Keratinocyte (primary cell): Measurements from ENCODE around the gene CEMP1.

ENCODE experiments used
- EZH2 ChIP-seq: IDR thresholded peaks from one replicate; pipeline ENCODE4 v1.6.1; 2012; ENCODE audit warnings: inconsistent platforms, mild to moderate bottlenecking, low read length, moderate library complexity
- TF ChIP-seq, protein P1 (sequence below), 3 experiments: IDR thresholded peaks in 1 of 3; conservative IDR thresholded peaks in 1 of 3; optimal IDR thresholded peaks in 1 of 3; 2 replicates in 2 of 3; 3 replicates in 1 of 3; pipeline versions ENCODE3 to v1.5.1; 2011; ENCODE audit warnings: low read length in 3 of 3, mild to moderate bottlenecking in 3 of 3, moderate library complexity in 2 of 3, control low read depth in 1 of 3, inconsistent platforms in 1 of 3; ENCODE audit not compliant: insufficient read depth in 2 of 3; ENCODE audit errors: extremely low read depth in 1 of 3

DNA sequence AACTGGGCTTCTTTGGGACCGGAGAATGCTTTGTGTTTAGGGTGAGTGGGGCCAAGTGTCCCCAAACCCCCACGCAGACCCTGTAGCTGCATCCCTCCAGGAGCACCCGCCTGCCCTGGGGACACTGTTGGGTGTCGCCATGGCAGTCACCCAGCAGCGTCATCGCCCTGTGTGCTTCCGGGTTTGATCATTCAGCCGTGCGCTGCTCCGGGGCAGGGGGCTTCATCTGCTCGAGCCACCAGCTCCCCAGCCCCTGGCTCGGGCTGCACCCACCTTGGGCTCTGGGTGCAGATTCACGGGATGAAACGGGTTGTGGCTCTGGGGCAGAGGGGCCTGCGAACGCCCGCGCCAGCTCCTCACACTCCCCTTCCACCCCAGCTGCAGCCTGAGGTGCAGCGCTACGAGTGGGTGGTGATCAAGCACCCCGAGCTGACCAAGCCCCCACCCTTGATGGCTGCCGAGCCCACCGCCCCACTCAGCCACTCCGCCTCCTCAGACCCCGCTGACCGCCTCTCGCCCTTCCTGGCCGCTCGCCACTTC, 31.2 kb downstream of the CEMP1 start:
- TF ChIP-seq, protein P1, sequence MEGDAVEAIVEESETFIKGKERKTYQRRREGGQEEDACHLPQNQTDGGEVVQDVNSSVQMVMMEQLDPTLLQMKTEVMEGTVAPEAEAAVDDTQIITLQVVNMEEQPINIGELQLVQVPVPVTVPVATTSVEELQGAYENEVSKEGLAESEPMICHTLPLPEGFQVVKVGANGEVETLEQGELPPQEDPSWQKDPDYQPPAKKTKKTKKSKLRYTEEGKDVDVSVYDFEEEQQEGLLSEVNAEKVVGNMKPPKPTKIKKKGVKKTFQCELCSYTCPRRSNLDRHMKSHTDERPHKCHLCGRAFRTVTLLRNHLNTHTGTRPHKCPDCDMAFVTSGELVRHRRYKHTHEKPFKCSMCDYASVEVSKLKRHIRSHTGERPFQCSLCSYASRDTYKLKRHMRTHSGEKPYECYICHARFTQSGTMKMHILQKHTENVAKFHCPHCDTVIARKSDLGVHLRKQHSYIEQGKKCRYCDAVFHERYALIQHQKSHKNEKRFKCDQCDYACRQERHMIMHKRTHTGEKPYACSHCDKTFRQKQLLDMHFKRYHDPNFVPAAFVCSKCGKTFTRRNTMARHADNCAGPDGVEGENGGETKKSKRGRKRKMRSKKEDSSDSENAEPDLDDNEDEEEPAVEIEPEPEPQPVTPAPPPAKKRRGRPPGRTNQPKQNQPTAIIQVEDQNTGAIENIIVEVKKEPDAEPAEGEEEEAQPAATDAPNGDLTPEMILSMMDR (optimal IDR thresholded peaks at IDR 0.05 in 1 of 3, IDR thresholded peaks at IDR 0.05 in 1 of 3, conservative IDR thresholded peaks at IDR 0.05 in 1 of 3; ENCODE audit: extremely low read depth in 1 of 3, insufficient read depth in 2 of 3, low read length in 3 of 3), result no peak
- no peak for TF ChIP-seq EZH2
